Measurements from ENCODE around the gene C4BPA.

- no peak for TF ChIP-seq CTCF (IDR thresholded peaks at IDR 0.05)
- no peak for TF ChIP-seq ZFX (IDR thresholded peaks at IDR 0.05; ENCODE audit: borderline replicate concordance)
These were observed 87.0 kb downstream of the C4BPA start for GRCh38 chr1:207191061-207191460.

All from 22Rv1 (cell line).